Large intestine (tissue), 3 donors: ENCODE measurements around the gene FGFBP2. TPM values are rescaled to one million over a fixed set of nuclear protein-coding genes. Genes with fewer than 3 reads are reported as not detected.

Experiments used
- DNase-seq, 2 donors: peaks; one replicate each; pipeline versions ENCODE4 v3.0.0 to v3.0.0-alpha.2; 2013
- H3K27ac ChIP-seq: one replicate; pipeline ENCODE4 v1.5.1; 2013; ENCODE audit warnings: low read length
- H3K27me3 ChIP-seq: 2 replicates; pipeline ENCODE4 v1.6.1; 2013; ENCODE audit warnings: low read length; ENCODE audit not compliant: control insufficient read depth, insufficient read depth
- H3K36me3 ChIP-seq: 2 replicates; pipeline ENCODE4 v1.6.1; 2013; ENCODE audit warnings: low read length; ENCODE audit not compliant: control insufficient read depth, insufficient read depth
- H3K4me1 ChIP-seq: one replicate; pipeline ENCODE4 v1.6.1; 2013; ENCODE audit warnings: low read length; ENCODE audit not compliant: control insufficient read depth, insufficient read depth
- H3K4me3 ChIP-seq: one replicate; pipeline ENCODE4 v1.5.1; 2013; ENCODE audit warnings: low read length
- H3K9me3 ChIP-seq: one replicate; pipeline ENCODE4 v1.6.1; 2013; ENCODE audit warnings: mild to moderate bottlenecking, low read depth, low read length, moderate library complexity; ENCODE audit not compliant: control insufficient read depth
- WGBS: methylation state at CpG from one replicate; pipeline ENCODE4 v1.1.5; 2013; ENCODE audit warnings: low lambda C conversion rate; ENCODE audit not compliant: insufficient coverage; 5-methylcytosine and 5-hydroxymethylcytosine counted together
- polyA plus RNA-seq: library from polyadenylated mRNA; unstranded; fragments of 120-200 nt; gene quantifications from one replicate; pipeline ENCODE4 v1.2.1, GENCODE V29; 2013

The FGFBP2 gene
- polyA plus RNA-seq, 1 donor, result 0.39 TPM

DNA sequence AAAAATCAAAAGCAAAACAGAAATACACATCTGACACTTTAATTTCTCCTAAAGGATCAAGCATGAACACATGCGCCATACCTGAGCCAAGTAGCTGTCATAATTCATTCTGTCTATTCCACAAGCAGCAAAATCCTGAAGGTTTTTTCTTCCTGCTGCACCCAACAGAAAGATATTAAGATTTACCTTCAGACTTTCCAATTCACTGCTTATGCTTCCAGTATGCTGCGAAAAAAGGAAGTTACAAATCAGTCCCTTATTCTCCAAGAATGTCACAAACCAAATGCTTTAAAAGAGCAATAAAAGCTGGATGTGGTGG lies 29.2 kb upstream of the FGFBP2 start:
- DNase-seq, result no peak
- peaks cover 2% of the 10 kb centered on the region for H3K36me3 ChIP-seq
- H3K4me3 ChIP-seq, result no peak overlapping the region
- H3K27ac ChIP-seq, result no peak overlapping the region
- no peaks in the 10 kb centered on the region for H3K27me3 ChIP-seq
- H3K9me3 ChIP-seq, result no peaks in the 10 kb centered on the region
- 83% methylated on average over 1 of the region's 2 CpGs for WGBS
- no peaks in the 10 kb centered on the region for H3K4me1 ChIP-seq

- Histone ChIP-seq H3K27ac (no peak overlapping the region), H3K4me3 (no peak overlapping the region), H3K9me3 (no peaks in the 10 kb centered on the region), H3K27me3 (no peaks in the 10 kb centered on the region), H3K4me1 (no peaks in the 10 kb centered on the region), H3K36me3 (peaks cover 9% of the 10 kb centered on the region)
- WGBS, result 53% methylated on average over 3 of the region's 12 CpGs
- no peak for DNase-seq
Measured at GRCh38 chr4:15990570-15991285, 27.8 kb upstream of the FGFBP2 start.

DNA sequence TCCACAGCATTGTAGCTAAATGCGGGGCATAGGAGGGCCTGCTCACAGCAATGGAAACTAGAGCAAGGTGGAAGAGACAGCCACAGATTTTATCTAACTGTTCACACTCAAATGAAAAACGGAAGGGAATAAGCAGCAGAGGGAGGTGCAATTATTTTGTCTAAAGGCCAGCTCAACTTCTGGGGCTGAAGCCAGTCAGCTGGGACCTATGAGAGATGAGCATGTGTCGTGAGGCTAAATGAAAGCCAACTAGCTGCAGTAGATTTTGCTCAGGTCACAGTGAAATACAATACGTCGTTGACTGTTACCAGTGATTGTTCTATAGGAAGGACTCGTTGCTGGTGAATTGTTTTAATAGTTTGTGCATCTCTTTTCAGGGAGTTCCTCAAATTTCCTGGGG lies 26.4 kb upstream of the FGFBP2 start:
- Histone ChIP-seq H3K4me1 (no peaks in the 10 kb centered on the region), H3K27ac (no peak overlapping the region), H3K27me3 (no peaks in the 10 kb centered on the region), H3K9me3 (no peaks in the 10 kb centered on the region), H3K4me3 (no peak overlapping the region), H3K36me3 (peaks cover 12% of the 10 kb centered on the region)
- no peak for DNase-seq
- no CpG with 5 or more reads among the region's 6 CpGs for WGBS

- Histone ChIP-seq H3K27ac (no peak overlapping the region), H3K36me3 (peaks cover 12% of the 10 kb centered on the region), H3K4me3 (no peak overlapping the region), H3K27me3 (no peaks in the 10 kb centered on the region), H3K9me3 (no peaks in the 10 kb centered on the region), H3K4me1 (no peaks in the 10 kb centered on the region)
- no CpG with 5 or more reads among the region's 1 CpG for WGBS
- DNase-seq, result no peak
Measured at GRCh38 chr4:15988222-15988621, 25.2 kb upstream of the FGFBP2 start.

DNA sequence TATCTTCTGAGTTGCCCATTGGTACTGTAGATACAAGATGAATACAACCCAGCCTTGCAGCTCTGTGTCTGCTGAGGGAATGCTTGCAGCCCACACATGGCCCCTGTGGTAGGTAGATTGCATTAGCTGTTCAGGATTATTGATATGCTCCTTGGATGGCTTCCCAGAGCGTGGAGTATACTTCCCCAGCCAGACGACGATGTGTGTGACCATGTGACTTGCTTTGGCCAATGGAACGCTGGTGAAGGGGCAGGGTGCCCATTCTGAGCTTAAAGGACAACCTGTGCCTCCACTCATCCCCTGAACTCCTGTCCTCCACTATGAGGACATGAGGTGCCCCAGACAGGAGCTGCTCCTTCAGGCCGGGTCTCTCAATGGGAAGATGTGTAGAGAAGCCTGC lies 23.9 kb upstream of the FGFBP2 start:
- DNase-seq, result no peak
- no peaks in the 10 kb centered on the region for H3K9me3 ChIP-seq
- no peak overlapping the region for H3K27ac ChIP-seq
- H3K4me3 ChIP-seq, result no peak overlapping the region
- peaks cover 16% of the 10 kb centered on the region for H3K36me3 ChIP-seq
- H3K27me3 ChIP-seq, result no peaks in the 10 kb centered on the region
- no peaks in the 10 kb centered on the region for H3K4me1 ChIP-seq
- no CpG with 5 or more reads among the region's 5 CpGs for WGBS

DNA sequence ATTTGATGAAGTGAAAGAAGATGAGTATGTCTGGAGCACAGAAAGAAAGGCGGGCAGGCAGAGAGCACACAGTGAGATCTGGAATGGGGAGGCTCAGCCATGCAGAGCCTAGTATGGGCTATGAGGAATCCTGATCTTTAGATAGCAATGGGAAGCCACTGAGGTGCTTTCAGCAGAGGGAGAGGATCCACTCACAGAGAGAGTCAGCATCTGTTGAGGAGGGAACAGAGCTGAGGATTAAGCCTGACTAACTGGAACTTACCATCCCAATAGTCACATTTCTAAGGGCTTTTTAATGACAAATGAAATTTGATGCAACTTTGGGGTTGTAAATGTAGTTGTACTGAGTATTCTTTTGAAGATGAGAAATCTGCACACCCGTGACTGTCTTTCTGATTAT lies 20.6 kb upstream of the FGFBP2 start:
- Histone ChIP-seq H3K9me3 (no peaks in the 10 kb centered on the region), H3K36me3 (peaks cover 14% of the 10 kb centered on the region), H3K4me3 (no peak overlapping the region), H3K4me1 (no peaks in the 10 kb centered on the region), H3K27me3 (no peaks in the 10 kb centered on the region), H3K27ac (no peak overlapping the region)
- no peak for DNase-seq
- no CpG with 5 or more reads among the region's 2 CpGs for WGBS

DNA sequence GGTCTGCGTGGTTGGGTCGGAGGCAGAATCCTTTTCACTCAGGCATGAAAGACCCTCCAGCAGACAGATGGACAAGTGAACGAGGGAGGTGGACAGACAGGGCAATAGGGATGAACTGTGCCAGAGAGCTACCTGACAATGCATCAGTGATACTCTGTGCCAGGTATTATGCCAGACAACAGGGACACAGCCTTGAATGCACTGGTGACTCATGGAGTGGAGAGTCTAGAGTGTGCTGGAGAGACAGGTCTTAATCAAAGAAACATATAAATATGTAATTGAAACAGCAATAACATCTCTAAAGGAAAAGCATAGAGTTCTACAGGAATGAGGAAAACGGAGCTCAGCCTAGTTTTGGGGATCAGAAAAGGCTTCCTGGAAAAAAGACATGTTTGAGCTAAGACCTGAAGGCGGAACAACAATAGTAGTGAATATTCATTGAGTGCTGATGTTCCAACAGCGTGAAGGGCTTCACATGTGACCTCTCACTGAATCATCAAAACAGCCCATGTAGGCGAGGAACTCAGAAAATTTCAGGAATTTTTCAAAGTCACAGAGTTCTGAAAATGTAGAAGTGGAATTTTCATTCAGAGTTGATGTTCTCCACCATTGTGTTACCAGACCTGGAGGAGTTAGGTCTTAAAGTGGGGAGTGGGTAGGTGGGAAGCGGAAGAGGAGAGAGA lies 20.0 kb upstream of the FGFBP2 start:
- WGBS, result 100% methylated on average over 2 of the region's 8 CpGs
- Histone ChIP-seq H3K9me3 (no peaks in the 10 kb centered on the region), H3K27me3 (no peaks in the 10 kb centered on the region), H3K4me1 (no peaks in the 10 kb centered on the region), H3K27ac (no peak overlapping the region), H3K36me3 (peaks cover 14% of the 10 kb centered on the region), H3K4me3 (no peak overlapping the region)
- DNase-seq, result no peak

- Histone ChIP-seq H3K27ac (no peak overlapping the region), H3K27me3 (no peaks in the 10 kb centered on the region), H3K36me3 (no peaks in the 10 kb centered on the region), H3K4me3 (no peak overlapping the region), H3K4me1 (no peaks in the 10 kb centered on the region), H3K9me3 (no peaks in the 10 kb centered on the region)
- WGBS, result no CpG with 5 or more reads among the region's 7 CpGs
- no peak for DNase-seq
Measured at GRCh38 chr4:15976456-15977447, 13.8 kb upstream of the FGFBP2 start.

GRCh38 chr4:15971068-15971801 lies 8.3 kb upstream of the FGFBP2 start:
- Histone ChIP-seq H3K9me3 (no peaks in the 10 kb centered on the region), H3K27ac (no peak overlapping the region), H3K4me1 (no peaks in the 10 kb centered on the region), H3K27me3 (no peaks in the 10 kb centered on the region), H3K36me3 (no peaks in the 10 kb centered on the region), H3K4me3 (no peak overlapping the region)
- DNase-seq, result no peak
- no CpG with 5 or more reads among the region's 9 CpGs for WGBS
